Kidney (tissue), 14 donors: ENCODE results near the gene PDK2. TPM values are rescaled to one million over a fixed set of nuclear protein-coding genes. Genes with fewer than 3 reads are reported as not detected.

Source experiments
- DNase-seq, 5 donors: peaks; one replicate each; pipeline ENCODE4 v3.0.0-alpha.2; 2013 to 2020
- FAIRE-seq: peaks from 2 replicates; lab custom pipeline; 2012; peaks lifted over from hg19 to GRCh38; lab: Jason Lieb, UNC
- H3K27ac ChIP-seq, 2 donors: one replicate each; pipeline ENCODE4 v1.7.0; 2013; ENCODE audit warnings: low read depth in 2 of 2, low read length in 2 of 2, inconsistent platforms in 1 of 2
- H3K27me3 ChIP-seq: one replicate; pipeline ENCODE4 v1.7.1; 2013; ENCODE audit warnings: low read length, inconsistent platforms; ENCODE audit not compliant: control insufficient read depth, insufficient read depth
- H3K36me3 ChIP-seq, 3 donors: one replicate each; pipeline versions ENCODE4 v1.7.0 to v1.7.1; 2013; ENCODE audit warnings: low read length in 3 of 3, control low read depth in 1 of 3, inconsistent platforms in 1 of 3; ENCODE audit not compliant: insufficient read depth in 3 of 3, control insufficient read depth in 2 of 3
- H3K4me1 ChIP-seq, 3 donors: one replicate each; pipeline versions ENCODE4 v1.7.0 to v1.7.1; 2013; ENCODE audit warnings: low read length in 3 of 3, inconsistent platforms in 1 of 3, low read depth in 1 of 3; ENCODE audit not compliant: control insufficient read depth in 2 of 3, insufficient read depth in 2 of 3
- H3K4me3 ChIP-seq, 3 donors: one replicate each; pipeline versions ENCODE4 v1.7.0 to v1.8.1; 2013; ENCODE audit warnings: low read length in 3 of 3, control low read depth in 1 of 3, inconsistent platforms in 1 of 3
- H3K9ac ChIP-seq, 3 donors: one replicate each; pipeline versions ENCODE4 v1.7.0 to v1.7.1; 2013; ENCODE audit warnings: low read length in 3 of 3, control low read depth in 1 of 3, inconsistent platforms in 1 of 3
- H3K9me3 ChIP-seq, 3 donors: one replicate each; pipeline versions ENCODE4 v1.7.0 to v1.7.1; 2013; ENCODE audit warnings: low read length in 3 of 3, control low read depth in 1 of 3, inconsistent platforms in 1 of 3; ENCODE audit not compliant: control insufficient read depth in 2 of 3, insufficient read depth in 1 of 3
- intact Hi-C: fragments of 100-400 bp; cut with DNase I; formaldehyde crosslinking; loops from one replicate; pipeline ENCODE4 v1.11.1; 2022
- polyA plus RNA-seq: library from polyadenylated mRNA; stranded (reverse); fragments of 350-450 nt; fragmentation: Illumina TruSeq; extraction: RNeasy Lipid Tissue Mini Kit (QIAGEN cat#74804); gene quantifications from one replicate; pipeline ENCODE4 v1.2.3, GENCODE V29; 2014; ENCODE audit warnings: low read depth, low replicate concordance; ENCODE audit not compliant: insufficient read depth
- total RNA-seq: library from RNA; stranded (reverse); fragmentation: NEBNext Ultra II Directional; extraction: Animal tissue kit (Norgen Biotek cat#: 25700); gene quantifications from one replicate; pipeline ENCODE4 v1.2.1, GENCODE V29; 2021
- TF ChIP-seq, protein P1 (sequence below): IDR thresholded peaks from 3 replicates; pipeline ENCODE4 v1.5.1; 2012; ENCODE audit warnings: mild to moderate bottlenecking, moderate library complexity, borderline replicate concordance; ENCODE audit not compliant: insufficient read depth; ENCODE audit errors: extremely low read depth
- donor health status: control.
- donor health status: control.
- donor health status: control.
- donor health status: control.
- donor health status: control.
- donor health status: DM: yes; HTN: yes; CAD: no.
- donor health status: Normal renal cell carcinoma (clear cell type).

PDK2 gene
- total and polyA plus RNA-seq, 2 donors from 2014 or later: 41.9 to 121 TPM

DNA sequence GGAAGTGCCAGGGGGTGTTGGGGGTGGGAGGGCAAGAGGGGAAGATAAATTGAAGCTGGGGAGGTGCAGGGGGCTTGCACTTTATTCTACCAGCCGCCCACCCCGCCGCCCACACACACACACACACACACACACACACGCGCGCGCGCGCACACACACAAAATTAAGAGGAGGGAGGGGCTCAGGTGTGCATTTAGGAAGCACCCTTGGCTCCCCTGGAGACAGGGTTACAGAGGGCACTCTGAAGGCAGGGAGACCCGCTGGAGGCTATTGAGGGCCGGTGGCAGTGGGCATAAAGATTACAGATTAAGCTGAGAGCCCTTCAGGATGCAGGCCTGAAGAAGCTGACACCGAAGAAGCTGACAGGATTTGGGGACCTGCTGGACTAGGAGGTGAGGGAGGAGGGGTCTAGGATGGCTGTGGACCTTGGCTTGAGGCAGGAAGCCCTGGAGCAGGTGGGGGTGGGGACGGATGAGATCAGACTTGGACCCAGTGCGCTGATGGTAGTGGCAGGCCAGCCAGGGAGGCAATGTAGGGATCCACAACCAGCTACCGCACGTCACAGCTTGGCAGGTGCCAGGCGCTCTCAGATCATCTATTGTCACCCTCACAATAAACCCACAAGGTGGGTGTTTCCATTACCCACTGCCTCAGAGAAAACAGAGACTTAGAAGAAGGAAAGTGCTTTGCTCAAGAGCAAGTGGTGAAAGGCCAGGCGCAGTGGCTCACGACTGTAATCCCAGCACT is 35.6 kb downstream of the PDK2 start:
- TF ChIP-seq, protein P1, sequence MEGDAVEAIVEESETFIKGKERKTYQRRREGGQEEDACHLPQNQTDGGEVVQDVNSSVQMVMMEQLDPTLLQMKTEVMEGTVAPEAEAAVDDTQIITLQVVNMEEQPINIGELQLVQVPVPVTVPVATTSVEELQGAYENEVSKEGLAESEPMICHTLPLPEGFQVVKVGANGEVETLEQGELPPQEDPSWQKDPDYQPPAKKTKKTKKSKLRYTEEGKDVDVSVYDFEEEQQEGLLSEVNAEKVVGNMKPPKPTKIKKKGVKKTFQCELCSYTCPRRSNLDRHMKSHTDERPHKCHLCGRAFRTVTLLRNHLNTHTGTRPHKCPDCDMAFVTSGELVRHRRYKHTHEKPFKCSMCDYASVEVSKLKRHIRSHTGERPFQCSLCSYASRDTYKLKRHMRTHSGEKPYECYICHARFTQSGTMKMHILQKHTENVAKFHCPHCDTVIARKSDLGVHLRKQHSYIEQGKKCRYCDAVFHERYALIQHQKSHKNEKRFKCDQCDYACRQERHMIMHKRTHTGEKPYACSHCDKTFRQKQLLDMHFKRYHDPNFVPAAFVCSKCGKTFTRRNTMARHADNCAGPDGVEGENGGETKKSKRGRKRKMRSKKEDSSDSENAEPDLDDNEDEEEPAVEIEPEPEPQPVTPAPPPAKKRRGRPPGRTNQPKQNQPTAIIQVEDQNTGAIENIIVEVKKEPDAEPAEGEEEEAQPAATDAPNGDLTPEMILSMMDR: no peak
- Histone ChIP-seq H3K27me3 (no peaks in the 10 kb centered on the region), H3K4me3 (no peak overlapping the region), H3K4me1 (peaks cover 0 to 26% (median 21%) of the 10 kb centered on the region in 3 donors), H3K9me3 (no peaks in the 10 kb centered on the region), H3K27ac (no peak overlapping the region), H3K36me3 (peaks cover 0 to 3% (median 0%) of the 10 kb centered on the region in 3 donors), H3K9ac (no peak overlapping the region)
- FAIRE-seq (no peak), DNase-seq (peak in 2 of 5 donors; percentile 36 to 76)
- intact Hi-C loops: no loop called here

DNA sequence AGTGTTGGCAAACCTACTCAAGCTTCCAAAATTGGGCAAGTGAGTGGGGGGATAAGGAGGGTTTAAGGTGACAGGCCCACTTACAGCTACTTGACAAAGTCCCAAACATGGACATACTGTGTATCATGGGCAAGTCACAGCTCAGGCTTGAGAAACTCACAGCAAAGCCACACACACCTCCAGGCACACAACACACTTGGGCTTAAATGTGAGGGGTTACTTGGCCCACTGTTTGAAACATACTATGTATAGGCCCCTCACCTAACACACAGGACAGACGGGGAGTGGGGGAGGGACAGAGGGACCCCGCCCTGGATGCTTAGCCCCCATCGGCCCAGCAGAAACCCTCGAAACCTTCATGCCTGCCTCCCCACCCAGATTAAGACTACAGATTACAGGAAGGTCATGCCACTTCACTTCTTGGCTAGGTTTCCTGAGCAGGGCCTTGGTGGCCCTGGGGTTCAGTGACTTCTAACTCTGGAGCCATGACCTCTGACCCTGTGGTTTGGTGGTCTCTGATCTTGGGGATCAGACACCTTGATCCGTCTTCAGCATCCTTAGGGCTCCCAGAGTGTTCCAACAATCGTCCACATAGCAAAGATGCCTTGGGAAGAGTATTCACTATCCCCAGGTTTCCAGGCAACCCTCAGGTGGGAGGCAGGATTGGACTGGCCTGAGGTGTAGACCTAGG is 37.1 kb downstream of the PDK2 start:
- no peaks in the 10 kb centered on the region for H3K9me3 ChIP-seq
- intact Hi-C loops: no loop called here
- no peaks in the 10 kb centered on the region for H3K27me3 ChIP-seq
- H3K36me3 ChIP-seq: peaks cover 0 to 7% (median 0%) of the 10 kb centered on the region in 3 donors
- H3K9ac ChIP-seq: peak overlapping the region in 1 of 3 donors; percentile 38
- TF ChIP-seq, protein P1: no peak
- DNase-seq (no peak), FAIRE-seq (no peak)
- H3K4me3 ChIP-seq: no peak overlapping the region
- peak overlapping the region in 1 of 2 donors; percentile 60 for H3K27ac ChIP-seq
- peaks cover 0 to 26% (median 21%) of the 10 kb centered on the region in 3 donors for H3K4me1 ChIP-seq

DNA sequence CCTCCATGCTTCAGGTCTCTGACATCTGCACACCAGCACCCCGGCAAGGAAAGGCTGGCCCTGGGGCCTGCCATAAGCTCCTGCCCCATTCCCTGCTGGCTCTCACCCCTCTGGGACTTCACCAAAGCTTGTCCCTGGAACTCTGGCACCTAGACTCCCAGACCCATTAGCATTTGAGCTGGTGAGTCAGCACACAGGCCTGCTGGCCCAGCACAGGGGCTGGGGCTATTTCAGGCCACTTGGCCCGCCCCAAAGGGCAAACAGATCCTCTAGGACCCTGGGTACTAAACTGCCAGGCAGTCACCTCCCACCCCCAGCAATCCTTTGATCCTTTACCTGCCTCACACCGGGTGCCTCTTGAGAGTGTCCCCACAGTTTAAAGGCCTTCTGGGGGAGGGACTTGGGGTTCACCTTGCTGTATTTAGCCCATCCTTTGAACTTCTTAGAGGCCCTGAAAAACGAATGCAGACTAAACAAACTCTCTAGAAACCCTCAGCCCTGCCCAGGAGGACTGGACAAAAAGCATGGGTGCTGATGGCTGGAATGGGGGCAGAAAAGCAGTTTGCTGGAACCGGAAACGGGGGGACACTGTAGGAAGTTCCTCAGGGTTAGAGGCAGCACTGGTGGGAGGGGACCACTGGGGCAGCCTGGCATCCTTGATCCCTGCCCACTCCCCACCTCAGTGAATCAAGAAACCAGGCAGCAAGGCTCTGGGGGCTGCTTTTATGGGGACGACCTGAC is 38.0 kb downstream of the PDK2 start:
- Histone ChIP-seq H3K36me3 (peaks cover 1 to 10% (median 8%) of the 10 kb centered on the region in 3 donors), H3K27me3 (no peaks in the 10 kb centered on the region), H3K27ac (peak overlapping the region; percentile 56 to 65), H3K9ac (peak overlapping the region in 1 of 3 donors; percentile 38), H3K4me1 (peaks cover 0 to 22% (median 21%) of the 10 kb centered on the region in 3 donors), H3K9me3 (no peaks in the 10 kb centered on the region), H3K4me3 (no peak overlapping the region)
- intact Hi-C loops: no loop called here
- DNase-seq (no peak), FAIRE-seq (no peak)
- TF ChIP-seq, protein P1: no peak
